Smooth muscle cell of the pulmonary artery (primary cell): Measurements from ENCODE around the gene LRG1. TPM values are rescaled to one million over a fixed set of nuclear protein-coding genes. Genes with fewer than 3 reads are reported as not detected.

Experiments
- total RNA-seq: library from RNA; depleted of rRNA; stranded (reverse); fragments of >200 nt; gene quantifications from 2 replicates; pipeline ENCODE4 v1.2.3, GENCODE V29; 2014

The LRG1 gene
- total RNA-seq, result not detected in 2 replicates

DNA sequence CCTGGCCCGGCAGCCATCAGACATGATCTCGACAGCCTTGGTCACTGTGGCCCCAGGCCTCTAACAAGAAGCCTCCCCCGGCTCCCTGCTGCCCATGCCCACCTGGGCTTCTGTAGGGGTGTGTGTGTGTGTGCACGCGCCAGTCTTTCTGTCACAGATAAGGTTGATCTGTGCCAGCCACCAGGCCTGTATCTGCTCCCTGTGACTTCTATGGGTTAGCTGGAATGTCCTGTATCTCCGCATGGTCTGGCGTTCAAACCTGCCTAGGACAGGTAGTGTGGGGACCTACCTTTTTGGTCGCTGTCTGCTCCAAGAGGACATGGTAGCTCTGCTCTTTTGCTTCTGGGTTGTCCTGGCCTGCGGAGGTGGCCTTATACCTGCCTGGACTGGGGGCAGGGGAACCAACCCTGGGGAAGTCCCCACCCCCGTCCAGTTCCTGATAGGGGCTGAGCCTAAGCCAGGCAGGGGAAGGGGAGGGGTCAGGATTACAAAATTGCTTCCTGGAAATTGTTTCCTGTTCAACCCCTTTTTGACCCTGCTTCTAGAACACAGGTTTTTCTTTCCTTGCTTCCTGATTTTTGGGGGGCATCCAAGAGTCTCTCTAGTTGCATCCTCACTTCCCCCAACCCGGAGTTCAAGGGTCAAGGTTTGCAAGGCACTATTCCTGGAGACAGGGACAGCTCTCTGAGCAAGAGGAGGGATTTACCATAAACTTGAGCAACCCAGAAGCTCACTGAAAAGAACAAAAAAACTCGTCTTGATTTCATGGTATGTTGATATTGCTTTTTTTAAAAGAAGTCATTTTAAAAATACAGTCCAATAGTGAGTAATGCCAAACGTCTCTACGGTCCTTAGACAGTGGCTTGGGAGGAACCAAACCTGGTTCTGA is at the start of gene LRG1:
Gene LRG1 (minus strand): TSS at position 344 of the 889 bp plus-strand sequence. CDS start 23 bp downstream, at position 321.

GRCh38 chr19:4559569-4559968 is 19.7 kb upstream of the LRG1 start, which contains the start of gene SEMA6B:
Gene SEMA6B (minus strand): TSS chr19:4559684. CDS start chr19:4558457, 1,227 bp downstream.

GRCh38 chr19:4534836-4535658 is 4.8 kb downstream of the LRG1 start, which contains the start of gene PLIN5:
Gene PLIN5 (minus strand): TSS chr19:4535224. CDS start chr19:4534074, 1,150 bp downstream.

GRCh38 chr19:4518345-4519171 is 21.3 kb downstream of the LRG1 start, which contains the start of gene PLIN4:
Gene PLIN4 (minus strand): TSS chr19:4518486. CDS start chr19:4518272, 214 bp downstream.

Other genes starting within 250 kb of the LRG1 start
- gene TMIGD2, start 237.6 kb downstream of the LRG1 start, total RNA-seq, result not detected in 2 replicates
- 7.8 and 10.4 TPM in 2 replicates for gene FSD1, start 235.4 kb downstream of the LRG1 start, total RNA-seq
- gene STAP2, start 201.2 kb downstream of the LRG1 start, total RNA-seq, result 0.73 and 2.2 TPM in 2 replicates
- 3.9 and 6.9 TPM in 2 replicates for gene MPND, start 196.5 kb downstream of the LRG1 start, total RNA-seq
- 40.9 and 45.2 TPM in 2 replicates for gene SH3GL1, start 139.5 kb downstream of the LRG1 start, total RNA-seq
- 6.6 and 6.8 TPM in 2 replicates for gene CHAF1A, start 137.4 kb downstream of the LRG1 start, total RNA-seq
- 88.3 and 94.6 TPM in 2 replicates for gene UBXN6, start 82.2 kb downstream of the LRG1 start, total RNA-seq
- 34.7 and 38.0 TPM in 2 replicates for gene HDGFL2, start 67.7 kb downstream of the LRG1 start, total RNA-seq
- gene PLIN4, start 21.6 kb downstream of the LRG1 start, total RNA-seq, result 0.26 and 2.9 TPM in 2 replicates
- gene PLIN5, start 4.8 kb downstream of the LRG1 start, total RNA-seq, result not detected in 2 replicates
- 0.20 TPM in 2 replicates for gene SEMA6B, start 19.6 kb upstream of the LRG1 start, total RNA-seq
- gene TNFAIP8L1, start 99.5 kb upstream of the LRG1 start, total RNA-seq, result 2.0 and 2.1 TPM in 2 replicates
- gene MYDGF, start 130.3 kb upstream of the LRG1 start, total RNA-seq, result 271 and 327 TPM in 2 replicates
- gene DPP9, start 183.8 kb upstream of the LRG1 start, total RNA-seq, result 28.5 and 51.1 TPM in 2 replicates